Spleen (tissue), 7 donors: ENCODE data around the gene NT5E.

ENCODE experiments used
- CTCF ChIP-seq, 11 experiments: fragments of 200-600 bp in 7 of 11; fragments of 450-650 bp in 4 of 11; sonication (generic) in 4 of 11; IDR thresholded peaks in 8 of 11; conservative IDR thresholded peaks in 3 of 11; 1 replicate in 7 of 11; 2 replicates in 4 of 11; pipeline versions ENCODE4 v1.4.0 to v1.8.0; 2016 to 2021; ENCODE audit warnings: antibody characterized with exemption in 11 of 11, inconsistent platforms in 4 of 11, mild to moderate bottlenecking in 1 of 11
- POLR2AphosphoS5 ChIP-seq, 3 donors: sonication (generic); formaldehyde crosslinking; IDR thresholded peaks; one replicate each; pipeline ENCODE4 v1.5.1; 2017; ENCODE audit warnings: antibody characterized with exemption in 3 of 3
- donor health status: DM: no; HTN: no; CAD: no; lungs with moderate emphysema.
- donor health status: DM: no; HTN: no; CAD: no.
- donor health status: DM: no; HTN: no; CAD: no.

- TF ChIP-seq POLR2AphosphoS5 (IDR thresholded peaks at IDR 0.05) (no peak), CTCF (IDR thresholded peaks at IDR 0.05 in 8 of 11, conservative IDR thresholded peaks at IDR 0.05 in 3 of 11) (no peak)
Measured at GRCh38 chr6:85429346-85429745, 20.5 kb upstream of the NT5E start.
